NCI-H2107 treated with DMSO at 0.1 percent for 48 hours (cell line): Measurements from ENCODE around the gene YJU2.
A peak's percentile ranks its signal among the peaks of the same experiment; 100 is the strongest.
"Not testable (repeated sequence)": the region's sequence is repeated elsewhere in the genome, so short reads cannot be mapped to it uniquely, and the experiment has no call there.

Experiments
- DNase-seq: peaks from one replicate; lab custom pipeline; 2025; ENCODE audit not compliant: unreplicated experiment; lab: John Stamatoyannopoulos, UW

YJU2 gene

DNA sequence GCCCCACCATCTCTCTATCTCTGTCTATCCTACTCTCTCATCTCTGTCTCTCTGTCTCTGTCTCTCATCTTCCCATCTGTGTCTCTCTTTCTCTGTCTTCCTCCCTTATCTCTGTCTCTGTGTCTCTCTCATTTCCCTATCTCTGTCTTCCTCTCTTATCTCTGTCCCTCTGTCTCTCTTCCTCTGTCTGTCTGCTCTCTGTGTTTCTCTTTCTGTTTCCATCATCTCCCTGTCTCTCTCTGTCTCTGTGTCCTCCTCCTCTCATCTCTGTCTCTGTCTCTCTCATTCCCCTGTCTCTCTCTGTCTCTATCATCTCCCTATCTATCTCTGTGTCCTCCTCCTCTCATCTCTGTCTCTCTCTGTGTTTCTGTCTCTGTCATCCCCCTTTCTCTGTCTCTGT lies 19.1 kb upstream of the YJU2 start:
- DNase-seq = no peak

- DNase-seq = no peak
Measured at GRCh38 chr19:4228765-4229178, 18.1 kb upstream of the YJU2 start.

GRCh38 chr19:4229179-4229931 lies 17.5 kb upstream of the YJU2 start, which contains the start of gene EBI3:
TSS of gene EBI3 (plus strand) at chr19:4229523. CDS start at chr19:4229551, 28 bp downstream.
- DNase-seq = no peak

DNA sequence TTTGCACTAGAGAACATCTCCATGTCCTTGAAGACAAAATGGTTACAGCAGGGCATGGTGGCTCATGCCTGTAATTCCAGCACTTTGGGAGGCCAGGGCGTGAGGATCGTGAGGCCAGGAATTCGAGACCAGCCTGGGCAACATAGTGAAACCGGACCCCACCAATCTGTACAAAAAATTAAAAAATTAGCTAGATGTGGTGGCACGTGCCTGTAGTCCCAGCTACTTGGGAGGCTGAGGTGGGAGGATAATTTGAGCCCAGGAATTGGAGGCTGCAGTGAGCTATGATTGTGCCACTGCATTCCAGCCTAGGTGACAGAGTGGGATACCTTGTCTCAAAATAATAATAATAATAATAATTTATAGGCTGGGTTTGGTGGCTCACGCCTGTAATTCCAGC lies 16.6 kb upstream of the YJU2 start:
- not testable (repeated sequence) for DNase-seq

DNA sequence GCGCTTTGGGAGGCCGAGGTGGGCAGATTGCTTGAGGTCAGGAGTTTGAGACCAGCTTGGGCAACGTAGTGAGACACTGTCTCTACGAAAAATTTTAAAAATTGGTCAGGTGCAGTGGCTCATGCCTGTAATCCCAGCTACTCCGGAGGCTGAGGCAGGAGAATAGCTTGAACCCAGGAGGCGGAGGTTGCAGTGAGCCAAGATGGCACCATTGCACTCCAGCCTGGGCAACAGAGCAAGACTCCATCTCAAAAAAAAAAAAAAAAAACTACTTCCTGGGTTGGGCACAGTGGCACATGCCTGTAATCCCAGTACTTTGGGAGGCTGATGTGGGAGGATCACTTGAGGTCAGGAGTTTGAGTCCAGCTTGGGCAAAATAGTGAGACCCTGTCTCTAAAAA lies 15.4 kb upstream of the YJU2 start:
- DNase-seq = not testable (repeated sequence)

GRCh38 chr19:4232139-4232538 lies 14.7 kb upstream of the YJU2 start:
- DNase-seq = not testable (repeated sequence)

GRCh38 chr19:4232614-4233281 lies 14.1 kb upstream of the YJU2 start:
- no peak for DNase-seq

GRCh38 chr19:4233282-4233853 lies 13.5 kb upstream of the YJU2 start:
- peak; percentile 10 for DNase-seq

DNA sequence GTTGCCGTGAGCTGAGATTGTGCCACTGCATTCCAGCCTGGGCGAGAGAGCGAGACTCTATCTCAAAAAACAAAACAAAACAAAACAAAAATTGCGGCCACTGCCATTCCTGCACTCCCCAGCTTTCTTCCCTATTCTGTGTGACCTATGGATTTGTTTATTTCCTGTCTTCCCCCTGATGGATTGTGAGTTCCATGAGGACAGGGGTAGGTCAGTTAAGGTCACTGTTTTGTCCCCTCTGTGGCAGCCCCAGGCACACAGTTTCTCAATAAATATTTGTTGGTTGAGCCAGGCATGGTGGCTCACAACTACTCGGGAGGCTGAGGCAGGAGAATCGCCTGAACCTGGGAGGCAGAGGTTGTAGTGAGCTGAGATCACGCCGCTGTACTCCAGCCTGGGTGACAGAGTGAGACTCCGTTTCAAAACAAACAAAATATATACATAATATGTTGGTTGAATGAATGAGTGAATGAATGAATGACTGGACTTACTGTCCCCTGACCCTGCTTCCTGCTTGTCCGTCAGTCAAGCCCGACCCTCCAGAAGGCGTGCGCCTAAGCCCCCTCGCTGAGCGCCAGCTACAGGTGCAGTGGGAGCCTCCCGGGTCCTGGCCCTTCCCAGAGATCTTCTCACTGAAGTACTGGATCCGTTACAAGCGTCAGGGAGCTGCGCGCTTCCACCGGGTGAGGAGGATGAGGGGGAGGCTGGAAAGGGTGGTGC lies 12.6 kb upstream of the YJU2 start:
- DNase-seq = no peak

GRCh38 chr19:4234862-4235201 lies 12.0 kb upstream of the YJU2 start:
- peak; percentile 19 for DNase-seq

DNA sequence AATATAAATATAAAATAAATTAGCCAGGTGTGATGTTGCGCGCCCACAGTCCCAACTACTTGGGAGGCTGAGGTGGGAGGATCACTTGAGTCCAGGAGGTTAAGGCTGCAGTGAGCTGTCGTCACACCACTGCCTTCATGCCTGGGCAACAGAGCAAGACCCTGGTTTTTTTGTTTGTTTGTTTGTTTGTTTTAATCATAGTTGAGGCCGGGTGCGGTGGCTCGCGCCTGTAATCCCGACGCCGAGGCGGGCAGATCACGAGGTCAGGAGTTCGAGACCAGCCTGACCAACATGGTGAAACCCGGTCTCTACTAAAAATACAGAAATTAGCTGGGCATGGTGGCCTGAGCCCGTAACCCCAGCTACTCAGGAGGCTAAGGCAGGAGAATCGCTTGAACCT lies 9.4 kb upstream of the YJU2 start:
- not testable (repeated sequence) for DNase-seq

- DNase-seq = no peak
Measured at GRCh38 chr19:4238831-4239230, 8.0 kb upstream of the YJU2 start.

DNA sequence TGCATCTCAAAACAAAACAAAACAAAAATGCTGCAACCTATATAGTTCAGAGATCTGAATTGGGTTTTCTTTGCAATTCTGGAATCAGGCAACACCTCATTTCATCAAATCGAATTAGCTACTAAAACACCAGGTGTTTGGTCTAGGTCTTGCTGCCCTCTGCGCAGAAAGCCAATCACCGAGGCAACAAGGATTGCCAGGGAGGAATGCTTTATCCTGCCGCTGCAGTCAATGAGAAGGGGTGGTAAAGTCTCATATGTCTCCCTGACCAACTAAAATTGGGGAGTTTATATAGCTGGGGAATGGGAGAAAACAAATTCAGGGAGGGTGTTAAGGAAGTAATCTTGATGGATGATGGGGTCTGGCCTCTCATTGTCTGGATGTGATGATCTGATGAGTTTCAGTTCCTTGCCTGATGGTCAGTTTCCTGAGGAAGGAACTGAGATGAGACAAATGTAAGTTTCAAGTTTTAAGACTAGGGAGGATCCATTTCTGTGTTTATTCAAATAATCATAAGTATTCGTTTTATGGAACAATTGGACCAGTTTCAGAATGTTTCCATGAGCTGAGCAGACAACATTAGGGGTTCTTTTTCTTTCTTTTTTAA lies 5.0 kb upstream of the YJU2 start:
- DNase-seq = no peak

- DNase-seq = not testable (repeated sequence)
Measured at GRCh38 chr19:4245938-4246337, 942 bp upstream of the YJU2 start.

DNA sequence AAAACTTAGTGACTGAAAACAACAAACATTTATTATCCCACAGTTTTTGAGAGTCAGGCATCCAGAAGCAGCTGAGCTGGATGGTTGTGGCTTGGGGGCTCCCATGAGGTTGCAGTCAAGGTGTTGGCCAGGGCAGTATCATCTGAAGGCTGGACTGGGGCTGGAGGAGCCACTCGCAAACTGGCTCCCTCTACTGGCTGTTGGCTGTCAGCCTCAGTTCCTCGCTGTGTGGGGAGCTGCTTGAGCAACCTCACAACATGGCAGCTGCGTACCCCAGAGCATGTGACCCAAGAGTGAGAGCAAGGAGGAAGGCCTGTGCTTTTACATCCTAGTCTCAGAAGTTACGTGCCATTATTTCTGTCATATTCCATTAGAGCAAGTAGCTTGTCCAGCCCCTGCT lies 9.7 kb downstream of the YJU2 start:
- no peak for DNase-seq

DNA sequence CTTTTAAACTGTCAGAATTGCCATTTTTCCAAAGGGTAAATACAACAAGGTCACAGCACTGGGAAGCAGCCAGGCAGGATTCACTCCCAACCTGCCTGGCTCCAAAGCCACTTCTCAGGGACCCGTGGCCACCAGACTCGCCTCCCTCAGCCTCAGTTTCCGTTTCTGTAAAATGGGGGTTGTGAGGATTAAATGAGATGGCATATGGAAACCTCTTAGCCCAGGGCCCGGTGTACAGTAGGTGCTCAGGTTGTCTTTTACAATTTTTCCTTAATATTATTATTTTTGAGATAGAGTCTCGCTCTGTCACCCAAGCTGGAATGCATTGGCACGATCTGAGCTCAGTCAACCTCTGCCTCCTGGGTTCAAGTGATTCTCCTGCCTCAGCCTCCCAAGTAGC lies 10.1 kb downstream of the YJU2 start:
- DNase-seq = no peak

DNA sequence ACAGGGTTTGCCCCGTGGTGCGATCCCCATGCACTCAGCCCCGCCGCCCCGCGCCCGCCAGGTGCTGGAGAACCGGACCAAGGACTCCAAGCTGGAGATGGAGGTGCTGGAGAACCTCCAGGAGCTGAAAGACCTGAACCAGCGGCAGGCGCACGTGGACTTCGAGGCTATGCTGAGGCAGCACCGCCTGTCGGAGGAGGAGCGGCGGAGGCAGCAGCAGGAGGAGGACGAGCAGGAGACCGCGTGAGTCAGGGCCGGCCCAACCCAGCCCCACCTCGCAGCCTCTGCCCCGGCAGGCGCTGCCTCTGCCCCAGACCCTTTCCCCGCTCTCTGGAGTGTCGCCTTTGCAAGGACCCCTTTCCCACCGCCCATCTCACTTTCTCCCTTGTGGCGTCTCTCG lies 11.3 kb downstream of the YJU2 start:
- no peak for DNase-seq

GRCh38 chr19:4260613-4261191 lies 13.8 kb downstream of the YJU2 start:
- no peak for DNase-seq

DNA sequence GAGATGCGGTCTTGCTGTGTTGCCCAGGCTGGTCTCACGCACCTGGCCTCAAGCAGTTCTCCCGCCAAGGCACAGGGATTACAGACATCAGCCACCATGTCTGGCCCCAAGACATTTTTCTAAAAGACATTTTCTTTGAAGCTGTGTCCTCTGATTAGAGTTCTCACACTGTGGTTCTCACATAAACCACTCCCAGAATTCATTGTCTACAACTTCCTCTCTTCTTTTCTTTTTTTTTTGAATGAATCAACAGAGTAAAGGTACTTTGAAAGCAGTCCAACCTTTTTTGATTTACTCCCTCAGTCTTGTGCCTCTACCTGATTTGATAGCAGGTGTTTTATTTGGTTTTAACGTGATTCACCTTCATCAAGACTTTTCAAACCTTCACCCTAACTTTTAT lies 17.9 kb downstream of the YJU2 start:
- no peak for DNase-seq

GRCh38 chr19:4266253-4267000 lies 19.5 kb downstream of the YJU2 start:
- no peak for DNase-seq
